Stimulated activated CD4-positive, alpha-beta T cell treated with anti-CD3 and anti-CD28 coated beads, Interleukin-1b, Interleukin-23, amount 100 ng/mL, for 4 hours (primary cell): Measurements from ENCODE around the gene SLC22A12.
"Not testable (repeated sequence)": the region's sequence is repeated elsewhere in the genome, so short reads cannot be mapped to it uniquely, and the experiment has no call there.

Experiments used
- DNase-seq, 2 donors: peaks; one replicate each; pipeline ENCODE4 v3.0.0-alpha.2; 2020; ENCODE audit warnings: low read depth in 2 of 2

SLC22A12 gene

GRCh38 chr11:64585150-64585549 lies 5.9 kb upstream of the SLC22A12 start:
- DNase-seq = no peak

GRCh38 chr11:64586366-64586765 lies 4.7 kb upstream of the SLC22A12 start:
- DNase-seq = no peak

DNA sequence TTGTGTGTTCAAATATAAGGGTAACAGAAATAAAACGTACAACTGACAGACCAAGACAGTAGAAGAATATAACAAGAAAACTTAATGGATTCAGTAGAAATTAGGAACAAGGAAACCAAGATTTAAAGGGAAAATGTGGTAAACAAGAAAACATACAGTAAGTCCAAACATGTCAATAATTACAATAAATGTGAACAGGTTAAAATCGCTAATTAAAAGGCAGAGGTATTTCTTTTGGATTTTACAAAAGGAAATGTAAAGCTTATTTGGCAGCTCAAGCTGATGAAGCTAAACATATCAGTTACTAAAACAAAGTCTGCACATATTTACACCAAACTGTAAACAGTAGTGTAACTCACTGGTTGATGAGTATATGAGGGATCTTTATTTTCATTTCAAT lies 2.3 kb upstream of the SLC22A12 start:
- DNase-seq = no peak

GRCh38 chr11:64591257-64592233 lies 525 bp downstream of the SLC22A12 start:
- DNase-seq = no peak

- no peak for DNase-seq
These were observed 1.2 kb downstream of the SLC22A12 start for GRCh38 chr11:64592234-64592615.

DNA sequence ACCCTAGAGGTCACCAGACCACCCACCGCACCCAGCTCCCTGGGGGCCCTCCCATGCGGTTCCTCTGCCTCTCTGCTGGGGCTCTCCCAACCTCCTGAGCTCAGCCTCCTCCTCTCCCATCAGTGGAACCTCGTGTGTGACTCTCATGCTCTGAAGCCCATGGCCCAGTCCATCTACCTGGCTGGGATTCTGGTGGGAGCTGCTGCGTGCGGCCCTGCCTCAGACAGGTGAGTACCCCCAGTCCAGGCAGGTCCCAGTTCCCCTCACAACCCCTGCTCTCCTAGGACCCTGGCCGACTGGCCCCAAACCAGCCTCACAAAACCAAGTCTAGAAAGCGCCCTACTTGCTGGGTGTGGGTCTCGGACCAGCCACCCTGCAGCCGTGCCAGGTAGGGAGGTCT lies 1.6 kb downstream of the SLC22A12 start:
- DNase-seq = no peak

- DNase-seq = no peak
These were observed 2.4 kb downstream of the SLC22A12 start for GRCh38 chr11:64593156-64594105.

DNA sequence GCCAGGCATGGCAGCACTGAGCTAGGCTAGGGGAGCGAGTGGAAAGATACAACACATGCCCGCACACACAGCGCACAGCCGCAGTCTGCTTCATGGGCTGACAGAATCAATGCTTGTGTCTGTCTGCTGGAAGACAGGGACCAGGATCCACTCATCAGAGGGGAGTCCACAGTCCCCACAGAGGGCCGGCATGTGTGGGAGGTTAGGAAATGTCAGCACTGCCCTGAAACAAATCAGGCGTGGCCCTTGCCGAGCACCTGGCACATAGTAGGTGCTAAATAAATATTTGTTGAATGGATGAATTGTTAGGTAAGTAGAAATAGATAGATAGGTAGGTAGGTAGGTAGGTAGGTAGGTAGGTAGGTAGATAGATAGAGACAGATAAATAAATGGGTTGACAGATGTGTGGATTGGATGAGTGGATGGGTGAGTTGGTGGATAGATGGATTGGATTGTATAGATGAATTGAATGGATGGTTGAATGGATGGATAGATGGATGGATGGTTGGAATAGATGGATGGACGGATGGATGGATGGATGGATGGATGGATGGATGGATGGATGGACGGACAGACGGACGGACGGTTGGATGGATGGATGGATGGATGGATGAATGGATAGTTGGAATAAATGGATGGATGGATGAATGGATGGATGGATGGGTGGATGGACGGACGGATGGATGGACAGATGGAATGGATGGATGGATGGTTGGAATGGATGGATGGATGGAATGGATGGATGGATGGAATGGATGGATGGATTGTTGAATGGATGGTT lies 3.3 kb downstream of the SLC22A12 start:
- no peak for DNase-seq

DNA sequence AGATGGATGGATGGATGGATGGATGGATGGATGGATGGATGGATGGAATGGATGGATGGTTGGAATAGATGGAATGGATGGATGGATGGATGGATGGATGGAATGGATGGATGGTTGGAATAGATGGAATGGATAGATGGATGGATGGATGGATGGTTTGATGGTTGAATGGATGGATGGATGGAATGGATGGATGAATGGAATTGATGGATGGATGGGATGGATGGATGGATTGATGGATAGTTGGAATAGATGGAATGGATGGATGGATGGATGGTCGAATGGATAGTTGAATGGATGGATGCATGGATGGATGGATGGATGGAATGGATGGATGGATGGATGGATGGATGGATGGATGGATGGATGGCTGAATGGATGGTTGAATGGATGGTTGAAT lies 4.9 kb downstream of the SLC22A12 start:
- not testable (repeated sequence) for DNase-seq

GRCh38 chr11:64597671-64598101 lies 6.7 kb downstream of the SLC22A12 start:
- DNase-seq = no peak

DNA sequence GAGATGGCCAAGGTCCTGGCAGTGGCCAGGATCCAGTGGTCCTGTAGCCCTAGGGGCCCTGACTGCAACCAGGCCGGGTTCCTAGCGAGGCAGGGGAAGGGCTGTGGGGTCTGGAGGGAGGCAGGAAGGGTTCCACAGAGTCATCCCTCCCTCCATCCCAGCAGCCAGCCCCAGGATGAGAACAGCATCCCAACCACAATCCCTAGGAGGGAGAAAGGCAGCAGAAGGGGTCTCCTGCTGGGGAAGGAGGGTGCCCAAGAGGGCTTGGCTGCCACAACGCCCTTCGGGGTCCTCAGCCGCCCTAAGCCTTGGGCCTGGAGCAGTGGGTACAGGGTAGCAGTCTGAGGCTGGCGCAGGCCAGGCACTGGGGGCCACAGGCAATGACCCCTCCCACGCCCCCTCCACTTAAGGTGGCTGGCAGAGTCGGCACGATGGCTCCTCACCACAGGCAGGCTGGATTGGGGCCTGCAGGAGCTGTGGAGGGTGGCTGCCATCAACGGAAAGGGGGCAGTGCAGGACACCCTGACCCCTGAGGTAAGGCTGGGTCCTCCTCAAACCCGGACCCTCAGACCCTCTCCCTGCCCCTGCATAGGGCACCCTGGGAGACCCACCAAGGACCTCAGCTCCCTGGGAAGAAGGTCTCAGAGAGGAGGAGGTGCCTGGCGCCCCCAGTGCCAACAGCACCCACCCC lies 7.2 kb downstream of the SLC22A12 start:
- no peak for DNase-seq

- DNase-seq = no peak
These were observed 8.0 kb downstream of the SLC22A12 start for GRCh38 chr11:64598797-64599697.

DNA sequence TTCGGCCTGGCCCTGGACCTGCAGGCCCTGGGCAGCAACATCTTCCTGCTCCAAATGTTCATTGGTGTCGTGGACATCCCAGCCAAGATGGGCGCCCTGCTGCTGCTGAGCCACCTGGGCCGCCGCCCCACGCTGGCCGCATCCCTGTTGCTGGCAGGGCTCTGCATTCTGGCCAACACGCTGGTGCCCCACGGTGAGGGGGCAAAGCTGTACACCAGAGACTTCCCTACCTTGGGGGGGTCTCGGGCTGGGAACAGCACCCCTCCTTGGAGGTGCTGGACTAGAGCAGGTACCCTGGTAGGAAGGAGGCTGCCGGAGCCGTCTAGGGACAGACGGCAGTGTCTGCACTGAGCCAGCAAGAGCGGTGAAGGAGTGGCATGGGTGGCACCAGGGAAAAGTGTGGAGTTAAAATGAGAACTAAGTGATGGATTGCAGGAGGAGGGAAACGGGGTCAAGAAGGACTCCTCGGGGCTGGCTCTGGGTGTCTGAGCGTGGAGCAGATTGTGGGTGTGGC lies 8.7 kb downstream of the SLC22A12 start:
- no peak for DNase-seq

DNA sequence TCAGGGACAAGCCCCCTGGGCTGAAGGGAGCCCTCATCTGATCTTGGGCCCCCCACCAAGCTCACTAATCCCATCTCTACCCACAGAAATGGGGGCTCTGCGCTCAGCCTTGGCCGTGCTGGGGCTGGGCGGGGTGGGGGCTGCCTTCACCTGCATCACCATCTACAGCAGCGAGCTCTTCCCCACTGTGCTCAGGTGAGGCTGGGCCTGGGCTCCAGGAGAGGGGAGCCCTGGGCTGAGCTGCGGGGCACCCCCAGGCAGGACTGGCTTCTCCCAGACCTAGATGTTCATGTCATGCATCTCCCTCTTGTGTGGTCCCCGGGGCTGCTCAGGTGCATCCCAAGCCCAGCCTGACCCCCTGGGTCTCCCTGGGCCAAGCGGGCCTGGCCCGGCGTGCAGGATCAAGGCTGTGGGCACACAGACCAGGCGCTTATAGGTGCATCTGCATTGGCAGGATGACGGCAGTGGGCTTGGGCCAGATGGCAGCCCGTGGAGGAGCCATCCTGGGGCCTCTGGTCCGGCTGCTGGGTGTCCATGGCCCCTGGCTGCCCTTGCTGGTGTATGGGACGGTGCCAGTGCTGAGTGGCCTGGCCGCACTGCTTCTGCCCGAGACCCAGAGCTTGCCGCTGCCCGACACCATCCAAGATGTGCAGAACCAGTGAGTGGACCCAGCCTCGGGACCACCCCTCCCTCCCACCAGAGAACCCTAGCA lies 9.4 kb downstream of the SLC22A12 start:
- DNase-seq = no peak

DNA sequence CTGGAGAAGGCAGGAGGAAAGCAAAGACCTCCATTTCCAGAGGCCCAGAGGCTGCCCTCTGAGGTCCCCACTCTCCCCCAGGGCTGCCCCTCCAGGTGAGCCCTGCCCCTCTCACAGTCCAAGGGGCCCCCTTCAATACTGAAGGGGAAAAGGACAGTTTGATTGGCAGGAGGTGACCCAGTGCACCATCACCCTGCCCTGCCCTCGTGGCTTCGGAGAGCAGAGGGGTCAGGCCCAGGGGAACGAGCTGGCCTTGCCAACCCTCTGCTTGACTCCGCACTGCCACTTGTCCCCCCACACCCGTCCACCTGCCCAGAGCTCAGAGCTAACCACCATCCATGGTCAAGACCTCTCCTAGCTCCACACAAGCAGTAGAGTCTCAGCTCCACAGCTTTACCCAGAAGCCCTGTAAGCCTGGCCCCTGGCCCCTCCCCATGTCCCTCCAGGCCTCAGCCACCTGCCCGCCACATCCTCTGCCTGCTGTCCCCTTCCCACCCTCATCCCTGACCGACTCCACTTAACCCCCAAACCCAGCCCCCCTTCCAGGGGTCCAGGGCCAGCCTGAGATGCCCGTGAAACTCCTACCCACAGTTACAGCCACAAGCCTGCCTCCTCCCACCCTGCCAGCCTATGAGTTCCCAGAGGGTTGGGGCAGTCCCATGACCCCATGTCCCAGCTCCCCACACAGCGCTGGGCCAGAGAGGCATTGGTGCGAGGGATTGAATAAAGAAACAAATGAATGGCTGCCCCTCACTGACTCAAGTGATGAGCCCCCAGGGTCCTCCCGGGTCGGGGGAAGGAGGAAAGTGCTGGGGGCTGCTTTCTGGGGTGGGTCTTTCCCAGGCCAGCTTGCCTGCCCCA lies 10.8 kb downstream of the SLC22A12 start:
- no peak for DNase-seq

GRCh38 chr11:64602466-64603070 lies 11.5 kb downstream of the SLC22A12 start:
- DNase-seq = no peak

- no peak for DNase-seq
These were observed 12.5 kb downstream of the SLC22A12 start for GRCh38 chr11:64603411-64604110.
